WTC11 (cell line): ENCODE data around the gene TBC1D1. TPM values are rescaled to one million over a fixed set of nuclear protein-coding genes. Genes with fewer than 3 reads are reported as not detected.

Source experiments
- ATAC-seq: fragments of 200-7000 bp; cut with Tn5 transposase; 2 replicates; pipeline ENCODE4 v1.10.0; 2021; ENCODE audit warnings: mild to moderate bottlenecking, moderate library complexity
- CTCF ChIA-PET: fragments of 300-600 bp; sonication (Branson Sonifier 250); formaldehyde crosslinking; loops from one replicate; lab custom pipeline; 2021; ENCODE audit warnings: antibody characterized with exemption; lab: Charles Lee
- POLR2A ChIA-PET: fragments of 350-600 bp; sonication (Branson Sonifier 250); formaldehyde crosslinking; loops from one replicate; lab custom pipeline; 2021; ENCODE audit warnings: antibody characterized with exemption; lab: Charles Lee
- DNase-seq: peaks from one replicate; pipeline ENCODE4 v3.0.0; 2021; ENCODE audit warnings: low spot score
- H3K27ac Mint-ChIP-seq: 2 replicates; pipeline ENCODE4 v1.8.0; 2021; ENCODE audit warnings: mixed read lengths
- H3K27me3 Mint-ChIP-seq: 2 replicates; pipeline ENCODE4 v1.8.0; 2021; ENCODE audit warnings: low read depth, mild to moderate bottlenecking, moderate library complexity, mixed read lengths
- H3K36me3 Mint-ChIP-seq: 2 replicates; pipeline ENCODE4 v1.8.0; 2021; ENCODE audit warnings: mixed read lengths
- H3K4me1 Mint-ChIP-seq: 2 replicates; pipeline ENCODE4 v1.8.0; 2022; ENCODE audit warnings: mixed read lengths
- H3K4me3 Mint-ChIP-seq: 2 replicates; pipeline ENCODE4 v1.8.0; 2021; ENCODE audit warnings: mild to moderate bottlenecking, moderate library complexity, mixed read lengths
- H3K9me3 Mint-ChIP-seq: 2 replicates; pipeline ENCODE4 v1.8.0; 2021; ENCODE audit warnings: mixed read lengths
- ETV6 ChIP-seq: sonication (generic); formaldehyde crosslinking; IDR thresholded peaks from 2 replicates; pipeline ENCODE4 v1.8.1; 2022; ENCODE audit warnings: mild to moderate bottlenecking, missing genetic modification reagents
- JUN ChIP-seq: sonication (generic); formaldehyde crosslinking; IDR thresholded peaks from 2 replicates; pipeline ENCODE4 v1.8.0; 2023; ENCODE audit warnings: mild to moderate bottlenecking, missing genetic modification reagents
- NFATC4 ChIP-seq: fragments of 250-450 bp; sonication (Bioruptor Pico); IDR thresholded peaks from 2 replicates; pipeline ENCODE4 v1.9.0; 2021; ENCODE audit warnings: mild to moderate bottlenecking
- NR1H2 ChIP-seq: sonication (generic); formaldehyde crosslinking; IDR thresholded peaks from 2 replicates; pipeline ENCODE4 v1.9.0; 2021; ENCODE audit warnings: mild to moderate bottlenecking, moderate library complexity, missing genetic modification reagents
- OVOL2 ChIP-seq: fragments of 250-450 bp; sonication (Bioruptor Pico); IDR thresholded peaks from 2 replicates; pipeline ENCODE4 v1.9.0; 2021; ENCODE audit warnings: mild to moderate bottlenecking, borderline replicate concordance
- RELA ChIP-seq: sonication (generic); formaldehyde crosslinking; IDR thresholded peaks from 2 replicates; pipeline ENCODE4 v1.8.1; 2022; ENCODE audit warnings: missing genetic modification reagents, mild to moderate bottlenecking, borderline replicate concordance
- RORB ChIP-seq: fragments of 250-450 bp; sonication (Bioruptor Pico); IDR thresholded peaks from 2 replicates; pipeline ENCODE4 v1.9.0; 2021; ENCODE audit warnings: mild to moderate bottlenecking
- TEAD1 ChIP-seq: sonication (generic); formaldehyde crosslinking; IDR thresholded peaks from 2 replicates; pipeline ENCODE4 v1.8.0; 2022; ENCODE audit warnings: mild to moderate bottlenecking, missing genetic modification reagents
- ZNF121 ChIP-seq: sonication (generic); formaldehyde crosslinking; IDR thresholded peaks from 2 replicates; pipeline ENCODE4 v1.8.0; 2023; ENCODE audit warnings: missing genetic modification reagents
- ZNF263 ChIP-seq: sonication (generic); formaldehyde crosslinking; IDR thresholded peaks from 2 replicates; pipeline ENCODE4 v1.8.1; 2022; ENCODE audit warnings: low read depth, mild to moderate bottlenecking, moderate library complexity, missing genetic modification reagents
- ZNF423 ChIP-seq: fragments of 250-450 bp; sonication (Bioruptor Pico); IDR thresholded peaks from 2 replicates; pipeline ENCODE4 v2.1.2; 2022; ENCODE audit warnings: mild to moderate bottlenecking, moderate library complexity
- ZNF671 ChIP-seq: fragments of 250-450 bp; sonication (Bioruptor Pico); IDR thresholded peaks from 2 replicates; pipeline ENCODE4 v1.8.0; 2021; ENCODE audit warnings: mild to moderate bottlenecking
- total RNA-seq: library from RNA; stranded (reverse); gene quantifications from 3 replicates; pipeline ENCODE4 v1.2.3, GENCODE V29; 2021
- TF ChIP-seq, protein P1 (sequence below): fragments of 250-450 bp; sonication (Bioruptor Pico); IDR thresholded peaks from 2 replicates; pipeline ENCODE4 v1.8.0; 2021; ENCODE audit warnings: mild to moderate bottlenecking
- TF ChIP-seq, protein P2 (sequence below): sonication (generic); formaldehyde crosslinking; IDR thresholded peaks from 2 replicates; pipeline ENCODE4 v1.8.0; 2022; ENCODE audit warnings: mild to moderate bottlenecking, missing genetic modification reagents
- TF ChIP-seq, protein P3 (sequence below): fragments of 250-450 bp; sonication (Bioruptor Pico); IDR thresholded peaks from 2 replicates; pipeline ENCODE4 v1.9.0; 2021; ENCODE audit warnings: moderate library complexity, mild to moderate bottlenecking, inconsistent platforms, borderline replicate concordance
- TF ChIP-seq, protein P4 (sequence below): sonication (generic); formaldehyde crosslinking; IDR thresholded peaks from 2 replicates; pipeline ENCODE4 v1.8.0; 2022; ENCODE audit warnings: mild to moderate bottlenecking, missing genetic modification reagents
- TF ChIP-seq, protein P5 (sequence below): sonication (generic); formaldehyde crosslinking; IDR thresholded peaks from 2 replicates; pipeline ENCODE4 v1.8.0; 2023; ENCODE audit warnings: missing genetic modification reagents, mild to moderate bottlenecking, borderline replicate concordance
- TF ChIP-seq, protein P6 (sequence below): sonication (generic); formaldehyde crosslinking; IDR thresholded peaks from 2 replicates; pipeline ENCODE4 v1.8.1; 2023; ENCODE audit warnings: mild to moderate bottlenecking, missing genetic modification reagents
- TF ChIP-seq, protein P7 (sequence below): sonication (generic); formaldehyde crosslinking; conservative IDR thresholded peaks from 2 replicates; pipeline ENCODE4 v1.8.1; 2023; ENCODE audit warnings: mild to moderate bottlenecking, low read depth, missing genetic modification reagents, moderate library complexity
- TF ChIP-seq, protein P8 (sequence below): fragments of 250-450 bp; sonication (Bioruptor Pico); IDR thresholded peaks from 2 replicates; pipeline ENCODE4 v1.9.0; 2021; ENCODE audit warnings: mild to moderate bottlenecking

Gene TBC1D1
- total RNA-seq, 1 experiment from 2014 or later, result 134 TPM

DNA sequence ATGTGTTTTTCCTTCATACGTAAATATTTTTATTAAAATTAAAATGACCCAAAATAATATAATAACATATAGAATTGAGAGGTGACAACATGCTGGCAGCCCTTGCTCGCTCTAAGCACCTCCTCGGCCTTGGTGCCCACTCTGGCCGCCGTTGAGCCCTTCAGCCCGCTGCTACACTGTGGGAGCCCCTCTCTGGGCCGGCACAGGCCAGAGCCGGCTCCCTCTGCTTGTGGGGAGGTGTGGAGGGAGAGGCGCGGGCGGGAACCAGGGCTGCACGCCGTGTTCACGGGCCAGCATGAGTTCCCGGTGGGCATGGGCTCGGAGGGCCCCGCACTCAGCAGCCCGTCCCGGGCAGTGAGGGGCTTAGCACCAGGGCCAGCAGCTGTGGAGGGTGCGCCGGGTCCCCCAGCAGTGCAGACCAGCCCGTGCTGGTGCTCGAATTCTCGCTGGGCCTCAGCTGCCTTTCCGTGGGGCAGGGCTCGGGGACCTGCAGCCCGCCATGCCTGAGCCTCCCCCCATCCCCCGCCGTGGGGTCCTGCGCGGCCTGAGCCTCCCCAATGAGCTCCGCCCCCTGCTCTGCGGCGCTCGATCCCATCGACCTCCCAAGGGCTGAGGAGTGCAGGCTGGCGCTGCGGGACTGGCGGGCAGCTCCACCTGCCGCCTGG, 291.6 kb downstream of the TBC1D1 start:
- Mint-ChIP-seq H3K27me3 (peaks cover 8% of the 10 kb centered on the region), H3K4me3 (no peak overlapping the region), H3K36me3 (peaks cover 40% of the 10 kb centered on the region), H3K27ac (no peak overlapping the region), H3K4me1 (peaks cover 7% of the 10 kb centered on the region), H3K9me3 (peaks cover 54% of the 10 kb centered on the region)
- TF ChIP-seq RELA (CRISPR knock-in tag) (no peak), ZNF671 (CRISPR knock-in tag) (no peak), NR1H2 (CRISPR knock-in tag) (no peak), RORB (CRISPR knock-in tag) (no peak), ETV6 (CRISPR knock-in tag) (no peak), NFATC4 (CRISPR knock-in tag) (no peak), ZNF121 (CRISPR knock-in tag) (no peak), ZNF263 (no peak), OVOL2 (CRISPR knock-in tag) (no peak), TEAD1 (CRISPR knock-in tag) (no peak), JUN (no peak), ZNF423 (no peak)
- TF ChIP-seq, protein P1, sequence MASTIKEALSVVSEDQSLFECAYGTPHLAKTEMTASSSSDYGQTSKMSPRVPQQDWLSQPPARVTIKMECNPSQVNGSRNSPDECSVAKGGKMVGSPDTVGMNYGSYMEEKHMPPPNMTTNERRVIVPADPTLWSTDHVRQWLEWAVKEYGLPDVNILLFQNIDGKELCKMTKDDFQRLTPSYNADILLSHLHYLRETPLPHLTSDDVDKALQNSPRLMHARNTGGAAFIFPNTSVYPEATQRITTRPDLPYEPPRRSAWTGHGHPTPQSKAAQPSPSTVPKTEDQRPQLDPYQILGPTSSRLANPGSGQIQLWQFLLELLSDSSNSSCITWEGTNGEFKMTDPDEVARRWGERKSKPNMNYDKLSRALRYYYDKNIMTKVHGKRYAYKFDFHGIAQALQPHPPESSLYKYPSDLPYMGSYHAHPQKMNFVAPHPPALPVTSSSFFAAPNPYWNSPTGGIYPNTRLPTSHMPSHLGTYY, result no peak
- TF ChIP-seq, protein P2, sequence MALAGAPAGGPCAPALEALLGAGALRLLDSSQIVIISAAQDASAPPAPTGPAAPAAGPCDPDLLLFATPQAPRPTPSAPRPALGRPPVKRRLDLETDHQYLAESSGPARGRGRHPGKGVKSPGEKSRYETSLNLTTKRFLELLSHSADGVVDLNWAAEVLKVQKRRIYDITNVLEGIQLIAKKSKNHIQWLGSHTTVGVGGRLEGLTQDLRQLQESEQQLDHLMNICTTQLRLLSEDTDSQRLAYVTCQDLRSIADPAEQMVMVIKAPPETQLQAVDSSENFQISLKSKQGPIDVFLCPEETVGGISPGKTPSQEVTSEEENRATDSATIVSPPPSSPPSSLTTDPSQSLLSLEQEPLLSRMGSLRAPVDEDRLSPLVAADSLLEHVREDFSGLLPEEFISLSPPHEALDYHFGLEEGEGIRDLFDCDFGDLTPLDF, result no peak
- TF ChIP-seq, protein P3, sequence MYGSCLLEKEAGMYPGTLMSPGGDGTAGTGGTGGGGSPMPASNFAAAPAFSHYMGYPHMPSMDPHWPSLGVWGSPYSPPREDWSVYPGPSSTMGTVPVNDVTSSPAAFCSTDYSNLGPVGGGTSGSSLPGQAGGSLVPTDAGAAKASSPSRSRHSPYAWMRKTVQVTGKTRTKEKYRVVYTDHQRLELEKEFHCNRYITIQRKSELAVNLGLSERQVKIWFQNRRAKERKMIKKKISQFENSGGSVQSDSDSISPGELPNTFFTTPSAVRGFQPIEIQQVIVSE (CRISPR knock-in tag), result no peak
- TF ChIP-seq, protein P4, sequence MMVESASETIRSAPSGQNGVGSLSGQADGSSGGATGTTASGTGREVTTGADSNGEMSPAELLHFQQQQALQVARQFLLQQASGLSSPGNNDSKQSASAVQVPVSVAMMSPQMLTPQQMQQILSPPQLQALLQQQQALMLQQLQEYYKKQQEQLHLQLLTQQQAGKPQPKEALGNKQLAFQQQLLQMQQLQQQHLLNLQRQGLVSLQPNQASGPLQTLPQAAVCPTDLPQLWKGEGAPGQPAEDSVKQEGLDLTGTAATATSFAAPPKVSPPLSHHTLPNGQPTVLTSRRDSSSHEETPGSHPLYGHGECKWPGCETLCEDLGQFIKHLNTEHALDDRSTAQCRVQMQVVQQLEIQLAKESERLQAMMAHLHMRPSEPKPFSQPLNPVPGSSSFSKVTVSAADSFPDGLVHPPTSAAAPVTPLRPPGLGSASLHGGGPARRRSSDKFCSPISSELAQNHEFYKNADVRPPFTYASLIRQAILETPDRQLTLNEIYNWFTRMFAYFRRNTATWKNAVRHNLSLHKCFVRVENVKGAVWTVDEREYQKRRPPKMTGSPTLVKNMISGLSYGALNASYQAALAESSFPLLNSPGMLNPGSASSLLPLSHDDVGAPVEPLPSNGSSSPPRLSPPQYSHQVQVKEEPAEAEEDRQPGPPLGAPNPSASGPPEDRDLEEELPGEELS (CRISPR knock-in tag), result no peak
- TF ChIP-seq, protein P5, sequence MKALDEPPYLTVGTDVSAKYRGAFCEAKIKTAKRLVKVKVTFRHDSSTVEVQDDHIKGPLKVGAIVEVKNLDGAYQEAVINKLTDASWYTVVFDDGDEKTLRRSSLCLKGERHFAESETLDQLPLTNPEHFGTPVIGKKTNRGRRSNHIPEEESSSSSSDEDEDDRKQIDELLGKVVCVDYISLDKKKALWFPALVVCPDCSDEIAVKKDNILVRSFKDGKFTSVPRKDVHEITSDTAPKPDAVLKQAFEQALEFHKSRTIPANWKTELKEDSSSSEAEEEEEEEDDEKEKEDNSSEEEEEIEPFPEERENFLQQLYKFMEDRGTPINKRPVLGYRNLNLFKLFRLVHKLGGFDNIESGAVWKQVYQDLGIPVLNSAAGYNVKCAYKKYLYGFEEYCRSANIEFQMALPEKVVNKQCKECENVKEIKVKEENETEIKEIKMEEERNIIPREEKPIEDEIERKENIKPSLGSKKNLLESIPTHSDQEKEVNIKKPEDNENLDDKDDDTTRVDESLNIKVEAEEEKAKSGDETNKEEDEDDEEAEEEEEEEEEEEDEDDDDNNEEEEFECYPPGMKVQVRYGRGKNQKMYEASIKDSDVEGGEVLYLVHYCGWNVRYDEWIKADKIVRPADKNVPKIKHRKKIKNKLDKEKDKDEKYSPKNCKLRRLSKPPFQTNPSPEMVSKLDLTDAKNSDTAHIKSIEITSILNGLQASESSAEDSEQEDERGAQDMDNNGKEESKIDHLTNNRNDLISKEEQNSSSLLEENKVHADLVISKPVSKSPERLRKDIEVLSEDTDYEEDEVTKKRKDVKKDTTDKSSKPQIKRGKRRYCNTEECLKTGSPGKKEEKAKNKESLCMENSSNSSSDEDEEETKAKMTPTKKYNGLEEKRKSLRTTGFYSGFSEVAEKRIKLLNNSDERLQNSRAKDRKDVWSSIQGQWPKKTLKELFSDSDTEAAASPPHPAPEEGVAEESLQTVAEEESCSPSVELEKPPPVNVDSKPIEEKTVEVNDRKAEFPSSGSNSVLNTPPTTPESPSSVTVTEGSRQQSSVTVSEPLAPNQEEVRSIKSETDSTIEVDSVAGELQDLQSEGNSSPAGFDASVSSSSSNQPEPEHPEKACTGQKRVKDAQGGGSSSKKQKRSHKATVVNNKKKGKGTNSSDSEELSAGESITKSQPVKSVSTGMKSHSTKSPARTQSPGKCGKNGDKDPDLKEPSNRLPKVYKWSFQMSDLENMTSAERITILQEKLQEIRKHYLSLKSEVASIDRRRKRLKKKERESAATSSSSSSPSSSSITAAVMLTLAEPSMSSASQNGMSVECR (CRISPR knock-in tag), result no peak
- TF ChIP-seq, protein P6, sequence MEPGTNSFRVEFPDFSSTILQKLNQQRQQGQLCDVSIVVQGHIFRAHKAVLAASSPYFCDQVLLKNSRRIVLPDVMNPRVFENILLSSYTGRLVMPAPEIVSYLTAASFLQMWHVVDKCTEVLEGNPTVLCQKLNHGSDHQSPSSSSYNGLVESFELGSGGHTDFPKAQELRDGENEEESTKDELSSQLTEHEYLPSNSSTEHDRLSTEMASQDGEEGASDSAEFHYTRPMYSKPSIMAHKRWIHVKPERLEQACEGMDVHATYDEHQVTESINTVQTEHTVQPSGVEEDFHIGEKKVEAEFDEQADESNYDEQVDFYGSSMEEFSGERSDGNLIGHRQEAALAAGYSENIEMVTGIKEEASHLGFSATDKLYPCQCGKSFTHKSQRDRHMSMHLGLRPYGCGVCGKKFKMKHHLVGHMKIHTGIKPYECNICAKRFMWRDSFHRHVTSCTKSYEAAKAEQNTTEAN (CRISPR knock-in tag), result no peak
- TF ChIP-seq, protein P7, sequence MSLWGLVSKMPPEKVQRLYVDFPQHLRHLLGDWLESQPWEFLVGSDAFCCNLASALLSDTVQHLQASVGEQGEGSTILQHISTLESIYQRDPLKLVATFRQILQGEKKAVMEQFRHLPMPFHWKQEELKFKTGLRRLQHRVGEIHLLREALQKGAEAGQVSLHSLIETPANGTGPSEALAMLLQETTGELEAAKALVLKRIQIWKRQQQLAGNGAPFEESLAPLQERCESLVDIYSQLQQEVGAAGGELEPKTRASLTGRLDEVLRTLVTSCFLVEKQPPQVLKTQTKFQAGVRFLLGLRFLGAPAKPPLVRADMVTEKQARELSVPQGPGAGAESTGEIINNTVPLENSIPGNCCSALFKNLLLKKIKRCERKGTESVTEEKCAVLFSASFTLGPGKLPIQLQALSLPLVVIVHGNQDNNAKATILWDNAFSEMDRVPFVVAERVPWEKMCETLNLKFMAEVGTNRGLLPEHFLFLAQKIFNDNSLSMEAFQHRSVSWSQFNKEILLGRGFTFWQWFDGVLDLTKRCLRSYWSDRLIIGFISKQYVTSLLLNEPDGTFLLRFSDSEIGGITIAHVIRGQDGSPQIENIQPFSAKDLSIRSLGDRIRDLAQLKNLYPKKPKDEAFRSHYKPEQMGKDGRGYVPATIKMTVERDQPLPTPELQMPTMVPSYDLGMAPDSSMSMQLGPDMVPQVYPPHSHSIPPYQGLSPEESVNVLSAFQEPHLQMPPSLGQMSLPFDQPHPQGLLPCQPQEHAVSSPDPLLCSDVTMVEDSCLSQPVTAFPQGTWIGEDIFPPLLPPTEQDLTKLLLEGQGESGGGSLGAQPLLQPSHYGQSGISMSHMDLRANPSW (CRISPR knock-in tag), result no peak
- TF ChIP-seq, protein P8, sequence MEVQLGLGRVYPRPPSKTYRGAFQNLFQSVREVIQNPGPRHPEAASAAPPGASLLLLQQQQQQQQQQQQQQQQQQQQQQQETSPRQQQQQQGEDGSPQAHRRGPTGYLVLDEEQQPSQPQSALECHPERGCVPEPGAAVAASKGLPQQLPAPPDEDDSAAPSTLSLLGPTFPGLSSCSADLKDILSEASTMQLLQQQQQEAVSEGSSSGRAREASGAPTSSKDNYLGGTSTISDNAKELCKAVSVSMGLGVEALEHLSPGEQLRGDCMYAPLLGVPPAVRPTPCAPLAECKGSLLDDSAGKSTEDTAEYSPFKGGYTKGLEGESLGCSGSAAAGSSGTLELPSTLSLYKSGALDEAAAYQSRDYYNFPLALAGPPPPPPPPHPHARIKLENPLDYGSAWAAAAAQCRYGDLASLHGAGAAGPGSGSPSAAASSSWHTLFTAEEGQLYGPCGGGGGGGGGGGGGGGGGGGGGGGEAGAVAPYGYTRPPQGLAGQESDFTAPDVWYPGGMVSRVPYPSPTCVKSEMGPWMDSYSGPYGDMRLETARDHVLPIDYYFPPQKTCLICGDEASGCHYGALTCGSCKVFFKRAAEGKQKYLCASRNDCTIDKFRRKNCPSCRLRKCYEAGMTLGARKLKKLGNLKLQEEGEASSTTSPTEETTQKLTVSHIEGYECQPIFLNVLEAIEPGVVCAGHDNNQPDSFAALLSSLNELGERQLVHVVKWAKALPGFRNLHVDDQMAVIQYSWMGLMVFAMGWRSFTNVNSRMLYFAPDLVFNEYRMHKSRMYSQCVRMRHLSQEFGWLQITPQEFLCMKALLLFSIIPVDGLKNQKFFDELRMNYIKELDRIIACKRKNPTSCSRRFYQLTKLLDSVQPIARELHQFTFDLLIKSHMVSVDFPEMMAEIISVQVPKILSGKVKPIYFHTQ, result no peak
- ChIA-PET CTCF (no interaction called here), POLR2A (no interaction called here)
- DNase-seq (no peak), ATAC-seq (no peak)
